ENCODE results near the gene FAM76B.

Gene FAM76B

DNA sequence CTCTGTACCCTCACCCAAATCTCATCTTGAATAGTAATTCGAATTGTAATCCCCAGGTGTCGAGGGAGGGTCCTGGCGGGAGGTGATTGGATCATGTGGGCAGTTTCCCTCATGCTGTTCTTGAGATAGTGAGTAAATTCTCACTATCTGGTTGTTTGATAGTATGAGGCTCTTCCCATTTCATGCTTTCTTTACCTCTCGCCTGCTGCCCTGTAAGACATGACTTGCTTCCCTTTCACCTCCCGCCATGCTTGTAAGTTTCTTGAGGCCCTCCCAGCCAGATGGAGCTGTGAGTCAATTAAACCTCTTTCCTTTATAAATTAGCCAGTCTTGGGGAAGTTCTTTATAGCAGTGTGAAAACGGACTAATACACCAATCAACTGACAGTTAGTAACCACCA, 60.1 kb downstream of the FAM76B start:
- no peak for DNase-seq (ENCODE audit: low read depth)

DNA sequence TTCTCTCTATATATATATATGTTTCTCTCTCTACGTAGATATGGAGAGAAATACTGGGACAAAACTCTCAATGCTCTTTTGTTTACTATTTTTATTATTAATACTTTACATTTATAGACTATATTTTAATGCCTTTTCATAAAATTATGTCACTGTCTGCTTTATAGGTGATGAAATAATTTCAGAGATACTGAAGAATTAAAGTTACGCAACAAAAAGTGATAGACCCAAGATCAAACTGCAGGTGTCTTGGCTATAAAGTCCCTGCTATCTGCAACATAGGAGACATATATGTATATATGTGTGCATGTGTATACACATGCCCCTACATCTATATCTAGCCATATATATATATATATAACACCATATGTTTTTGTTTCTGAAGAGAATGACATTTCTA, 60.8 kb downstream of the FAM76B start:
- no peak for DNase-seq (ENCODE audit: low read depth)

DNA sequence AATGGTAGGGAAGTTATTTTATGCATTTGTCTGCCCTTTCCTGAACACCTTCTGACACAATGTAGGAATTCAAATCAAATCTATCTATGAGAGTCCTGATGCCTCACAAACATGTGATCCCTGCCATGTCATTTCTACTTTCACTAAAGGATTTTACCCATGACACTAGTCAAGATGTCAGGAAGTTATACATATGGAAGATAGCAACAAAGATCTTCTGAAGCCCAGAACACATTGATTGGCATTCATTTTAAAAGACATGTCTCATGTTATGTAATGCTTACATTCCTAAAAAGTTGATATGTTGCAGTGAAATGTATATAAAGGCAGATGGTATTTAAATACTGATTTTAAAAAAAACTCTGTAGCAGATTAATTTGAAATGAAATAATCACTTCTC, 61.5 kb downstream of the FAM76B start:
- no peak for DNase-seq (ENCODE audit: low read depth)

- DNase-seq (ENCODE audit: low read depth) = no peak
Measured at GRCh38 chr11:95727620-95728019, 62.0 kb downstream of the FAM76B start.

GRCh38 chr11:95727111-95727510, 62.5 kb downstream of the FAM76B start:
- no peak for DNase-seq (ENCODE audit: low read depth)

DNA sequence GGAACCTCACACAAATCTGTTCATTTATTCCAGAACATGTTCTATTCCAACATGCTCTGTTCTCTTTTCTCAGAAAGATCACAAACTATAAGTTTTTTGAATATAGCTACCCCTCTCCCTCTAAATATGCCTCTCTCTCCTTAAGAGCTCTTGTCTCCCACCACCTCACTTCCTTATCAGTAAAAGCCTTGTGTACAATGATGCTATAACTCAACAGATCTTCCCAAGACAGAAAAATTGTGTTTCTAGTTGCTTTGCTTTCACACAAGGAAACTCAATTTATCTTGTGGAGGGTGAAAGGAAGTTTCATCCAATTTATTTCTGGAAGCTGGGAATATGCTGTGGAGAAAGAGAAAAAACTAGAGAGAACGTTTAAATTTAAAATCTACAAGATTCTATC, 64.4 kb downstream of the FAM76B start:
- DNase-seq (ENCODE audit: low read depth) = peak; percentile 64

DNA sequence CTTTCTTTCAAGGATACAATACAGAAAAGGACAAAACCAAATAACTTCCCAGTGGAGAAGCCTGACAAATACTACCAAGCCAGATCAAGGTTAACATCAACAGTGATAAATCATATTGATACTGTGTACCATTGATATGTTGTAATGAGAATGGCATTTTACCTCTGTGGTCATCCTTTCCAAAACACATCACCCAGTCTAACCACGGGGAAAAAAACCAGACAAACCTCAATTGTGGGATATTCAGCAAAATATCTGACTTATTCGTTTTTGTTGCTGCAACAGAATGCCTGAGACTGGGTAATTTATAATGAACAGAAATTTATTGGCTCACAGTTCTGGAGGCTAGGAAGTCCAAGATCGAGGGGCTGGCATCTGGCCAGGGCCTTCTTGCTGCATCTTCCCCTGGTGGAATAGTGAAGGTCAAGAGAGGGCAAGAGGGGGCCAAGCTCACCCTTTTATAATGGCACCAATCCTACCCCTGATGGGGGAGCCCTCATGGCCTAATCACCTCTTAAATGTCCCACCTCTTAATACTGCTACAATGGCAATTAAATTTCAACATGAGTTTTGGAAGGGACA, 66.1 kb downstream of the FAM76B start:
- no peak for DNase-seq (ENCODE audit: low read depth)

- DNase-seq (ENCODE audit: low read depth) = no peak
Measured at GRCh38 chr11:95720195-95720594, 69.4 kb downstream of the FAM76B start.
